ENCODE data around the gene UBA3. TPM values are rescaled to one million over a fixed set of nuclear protein-coding genes. Genes with fewer than 3 reads are reported as not detected.

Gene UBA3
- total and polyA plus RNA-seq, 2 donors (not counting 3 experiments of a cell fraction or from before 2014, with no cell fraction given), result 39.4 to 84.6 TPM

DNA sequence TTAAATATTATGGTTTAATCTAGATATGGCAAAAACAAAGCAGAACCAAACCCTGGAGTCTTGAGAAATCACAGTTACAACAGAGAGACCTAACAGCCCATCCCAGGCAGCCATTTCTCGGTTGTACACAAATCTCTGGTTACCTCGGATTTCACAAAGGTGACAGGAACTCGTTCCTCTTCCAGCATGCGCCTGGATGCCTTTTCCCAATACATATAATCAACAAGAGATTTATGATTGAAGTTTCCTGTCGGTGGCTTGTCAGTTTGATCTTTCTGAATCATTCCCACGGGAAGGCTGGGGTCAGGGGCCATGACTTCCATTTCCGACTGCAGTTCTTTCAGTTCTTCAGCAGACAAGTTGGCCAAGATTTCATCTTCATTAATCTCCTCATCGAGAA is 41.8 kb upstream of the UBA3 start:
- BruUV-seq (replicated peaks), result no TSS peak
- Histone ChIP-seq H3K9ac (replicated peaks; ENCODE audit: extremely low read depth, insufficient read depth, low read length) (no peak overlapping the region), H3K4me3 (replicated peaks in 1 of 3; ENCODE audit: insufficient read depth in 1 of 3, low read depth in 1 of 3, low read length in 3 of 3) (no peak overlapping the region), H3K36me3 (ENCODE audit: control insufficient read depth in 2 of 2, extremely low read depth in 1 of 2, insufficient read depth in 2 of 2, low read length in 2 of 2) (no peaks in the 10 kb centered on the region), H4K20me1 (replicated peaks; ENCODE audit: control insufficient read depth, extremely low read depth, insufficient read depth, low read length) (no peaks in the 10 kb centered on the region), H3K4me1 (ENCODE audit: control insufficient read depth, extremely low read depth, insufficient read depth, low read length) (peaks cover 20% of the 10 kb centered on the region), H3K4me2 (ENCODE audit: insufficient read depth, low read length) (peak overlapping the region; percentile 73), H3K27me3 (ENCODE audit: control insufficient read depth in 2 of 2, insufficient read depth in 2 of 2, low read length in 2 of 2) (no peaks in the 10 kb centered on the region), H3K27ac (ENCODE audit: insufficient read depth, low read depth, low read length) (no peak overlapping the region), H3K9me1 (replicated peaks; ENCODE audit: control insufficient read depth, extremely low read depth, insufficient read depth, low read length) (no peaks in the 10 kb centered on the region), H3K9me3 (replicated peaks; ENCODE audit: control insufficient read depth, insufficient read depth, low read length) (no peaks in the 10 kb centered on the region), H3K79me2 (ENCODE audit: control insufficient read depth, insufficient read depth, low read length) (no peaks in the 10 kb centered on the region), H2AFZ (ENCODE audit: low read depth, low read length) (no peak overlapping the region)
- DNase-seq (ENCODE audit: low read depth, low spot score) (peak; percentile 72), FAIRE-seq (peak; percentile 89)
- dilution Hi-C loops (cut with MboI; ENCODE audit: extremely low pct_ligation_motif_present, low sequenced_read_pairs), result no loop called here
- TF ChIP-seq EZH2 (IDR thresholded peaks at IDR 0.05; ENCODE audit: borderline replicate concordance, low read depth, low read length, severe bottlenecking) (no peak), POLR2A (IDR thresholded peaks at IDR 0.05; ENCODE audit: low read depth, low read length) (no peak), JUN (IDR thresholded peaks at IDR 0.05; ENCODE audit: borderline replicate concordance, insufficient read depth, insufficient read length, low read depth) (peak; percentile 58), GATA2 (IDR thresholded peaks at IDR 0.05; ENCODE audit: insufficient read depth, insufficient read length, low read depth, low read length) (peak; percentile 96), POLR2AphosphoS5 (IDR thresholded peaks at IDR 0.05; ENCODE audit: insufficient read depth, low read depth, low read length) (peak; percentile 74), MYC (IDR thresholded peaks at IDR 0.05; ENCODE audit: low read depth, low read length) (no peak), FOS (IDR thresholded peaks at IDR 0.05; ENCODE audit: borderline replicate concordance, insufficient read depth, low read length) (peak; percentile 80)
- TF ChIP-seq, protein P1, sequence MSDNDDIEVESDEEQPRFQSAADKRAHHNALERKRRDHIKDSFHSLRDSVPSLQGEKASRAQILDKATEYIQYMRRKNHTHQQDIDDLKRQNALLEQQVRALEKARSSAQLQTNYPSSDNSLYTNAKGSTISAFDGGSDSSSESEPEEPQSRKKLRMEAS (IDR thresholded peaks at IDR 0.05; ENCODE audit: insufficient read depth, insufficient read length), result no peak
- TF ChIP-seq, protein P2, sequence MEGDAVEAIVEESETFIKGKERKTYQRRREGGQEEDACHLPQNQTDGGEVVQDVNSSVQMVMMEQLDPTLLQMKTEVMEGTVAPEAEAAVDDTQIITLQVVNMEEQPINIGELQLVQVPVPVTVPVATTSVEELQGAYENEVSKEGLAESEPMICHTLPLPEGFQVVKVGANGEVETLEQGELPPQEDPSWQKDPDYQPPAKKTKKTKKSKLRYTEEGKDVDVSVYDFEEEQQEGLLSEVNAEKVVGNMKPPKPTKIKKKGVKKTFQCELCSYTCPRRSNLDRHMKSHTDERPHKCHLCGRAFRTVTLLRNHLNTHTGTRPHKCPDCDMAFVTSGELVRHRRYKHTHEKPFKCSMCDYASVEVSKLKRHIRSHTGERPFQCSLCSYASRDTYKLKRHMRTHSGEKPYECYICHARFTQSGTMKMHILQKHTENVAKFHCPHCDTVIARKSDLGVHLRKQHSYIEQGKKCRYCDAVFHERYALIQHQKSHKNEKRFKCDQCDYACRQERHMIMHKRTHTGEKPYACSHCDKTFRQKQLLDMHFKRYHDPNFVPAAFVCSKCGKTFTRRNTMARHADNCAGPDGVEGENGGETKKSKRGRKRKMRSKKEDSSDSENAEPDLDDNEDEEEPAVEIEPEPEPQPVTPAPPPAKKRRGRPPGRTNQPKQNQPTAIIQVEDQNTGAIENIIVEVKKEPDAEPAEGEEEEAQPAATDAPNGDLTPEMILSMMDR (IDR thresholded peaks at IDR 0.05; ENCODE audit: extremely low read depth in 1 of 2, insufficient read depth in 1 of 2, low read depth in 1 of 2, low read length in 2 of 2), result no peak
- intact Hi-C loops (cut with micrococcal nuclease), result loop anchor here (1.0 to 2.0 kb wide), 4 partner anchors 39 to 549 kb away; no protein-coding TSS in a partner anchor
- CTCF ChIA-PET, result interaction anchor here (0.7 to 5.3 kb wide), 21 partner anchors 15 to 550 kb away, joined by 3 to 65 read pairs (median 7); no protein-coding TSS in a partner anchor
- POLR2A ChIA-PET, result no interaction called here

All from endothelial cell of umbilical vein (primary cell).